Measurements from ENCODE around the gene TIGD3.

The TIGD3 gene

GRCh38 chr11:65390099-65390941, 35.8 kb downstream of the TIGD3 start:
- DNase-seq (ENCODE audit: low read depth): no peak

- no peak for DNase-seq (ENCODE audit: low read depth)
Observed at GRCh38 chr11:65390996-65391395, 36.4 kb downstream of the TIGD3 start.

DNA sequence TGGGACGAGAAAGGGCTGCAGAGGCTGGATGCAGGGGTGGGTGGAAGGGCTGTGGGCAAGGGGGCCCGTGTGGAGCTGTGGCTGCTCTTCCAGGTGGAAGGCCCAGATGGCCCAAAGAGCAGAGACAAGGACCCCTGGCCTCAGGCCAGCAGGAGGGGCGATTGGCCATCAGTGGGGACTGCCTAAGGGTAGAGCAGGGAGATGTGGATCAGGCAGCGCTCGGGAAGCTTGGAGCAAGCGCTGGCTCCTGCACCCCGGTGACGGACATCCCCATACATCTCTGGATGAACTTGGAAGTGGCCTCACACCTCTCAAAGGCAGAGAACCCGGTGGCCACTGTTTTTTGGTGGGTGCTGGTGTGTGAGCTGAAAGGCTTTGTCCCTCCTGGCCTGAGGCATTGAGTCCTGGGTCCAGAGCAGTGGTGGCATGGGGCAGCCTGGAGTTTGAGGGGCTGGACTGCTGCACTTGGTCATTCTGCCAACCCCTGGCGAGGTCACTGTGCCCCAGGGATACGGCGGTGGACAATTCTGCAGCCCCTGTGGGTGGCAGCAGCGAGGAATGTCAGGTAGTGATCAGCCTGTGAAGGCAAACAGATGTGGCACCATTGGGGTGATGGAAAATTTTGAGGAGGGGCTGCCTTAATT, 37.8 kb downstream of the TIGD3 start:
- no peak for DNase-seq (ENCODE audit: low read depth)

GRCh38 chr11:65392899-65393298, 38.3 kb downstream of the TIGD3 start:
- DNase-seq (ENCODE audit: low read depth): no peak

DNA sequence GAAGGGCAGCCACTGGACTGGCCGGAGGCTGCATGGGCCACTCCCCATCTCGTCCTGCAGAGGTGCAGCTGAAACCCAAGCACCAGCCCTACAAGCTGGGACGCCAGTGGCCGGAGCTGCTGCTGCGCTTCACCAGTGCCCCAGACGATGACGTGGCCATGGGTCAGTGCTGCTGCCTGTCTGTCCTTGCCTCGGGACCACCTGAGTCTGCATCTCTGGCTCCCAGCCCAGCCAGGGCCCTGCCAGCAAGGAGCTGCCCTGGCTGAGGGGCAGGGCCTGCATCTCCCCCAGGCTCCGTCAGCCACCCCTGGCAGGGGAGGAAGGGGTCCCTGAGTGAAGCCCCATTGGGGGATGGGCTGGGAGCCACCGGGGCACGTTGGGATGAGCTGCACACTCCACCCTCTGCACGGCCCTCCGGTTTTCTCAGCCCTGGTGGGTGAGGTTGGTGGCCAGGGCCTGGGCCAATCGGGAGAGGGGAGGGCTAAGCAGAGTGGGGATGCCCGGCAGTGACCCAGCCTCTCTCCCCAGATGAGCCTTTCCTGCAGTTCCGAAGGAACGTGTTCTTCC, 39.0 kb downstream of the TIGD3 start:
- DNase-seq (ENCODE audit: low read depth): no peak

- no peak for DNase-seq (ENCODE audit: low read depth)
Observed at GRCh38 chr11:65394125-65394536, 39.6 kb downstream of the TIGD3 start.

- no peak for DNase-seq (ENCODE audit: low read depth)
Observed at GRCh38 chr11:65395961-65396530, 41.5 kb downstream of the TIGD3 start.

DNA sequence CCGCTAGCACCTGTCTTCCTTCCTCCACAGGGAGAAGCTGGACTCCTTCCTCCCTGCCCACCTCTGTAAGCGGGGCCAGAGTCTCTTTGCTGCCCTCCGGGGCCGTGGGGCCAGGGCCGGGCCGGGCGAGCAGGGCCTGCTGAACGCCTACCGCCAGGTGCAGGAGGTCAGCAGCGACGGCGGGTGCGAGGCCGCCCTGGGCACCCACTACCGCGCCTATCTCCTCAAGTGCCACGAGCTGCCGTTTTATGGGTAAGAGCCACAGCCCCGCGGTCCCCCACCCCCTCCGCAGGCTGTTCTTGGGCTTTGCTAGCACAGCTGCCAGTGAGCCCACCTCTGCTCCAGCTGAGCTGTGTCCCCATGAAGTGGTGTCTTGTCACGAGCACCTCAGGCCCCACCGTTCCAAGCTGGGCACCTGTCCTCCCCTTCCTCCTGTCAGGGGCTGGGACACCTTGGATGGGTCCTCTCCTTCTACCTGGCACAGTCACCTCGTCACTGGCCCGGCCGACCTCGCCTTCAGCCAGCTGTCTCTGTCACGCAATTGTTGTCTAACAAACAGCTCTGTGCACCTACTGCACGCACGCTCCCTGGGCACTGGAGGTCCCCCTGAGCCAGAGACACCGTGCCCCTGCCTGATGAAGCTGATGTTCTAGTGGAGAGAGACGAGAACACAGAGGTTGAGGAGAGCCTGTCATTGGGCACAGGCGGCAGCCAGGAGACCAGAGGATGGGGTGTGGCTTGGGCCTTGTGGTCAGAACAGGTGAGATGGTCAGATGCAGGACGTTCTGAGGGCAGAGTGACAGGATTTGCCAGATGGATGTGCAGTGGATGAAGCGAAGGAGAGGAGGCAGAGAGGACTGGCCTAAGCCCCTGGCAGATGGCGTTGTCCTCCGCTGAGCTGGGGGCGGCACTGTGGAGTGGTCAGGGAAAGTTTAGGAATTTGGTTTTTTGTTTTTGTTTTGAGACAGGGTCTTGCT, 42.5 kb downstream of the TIGD3 start:
- DNase-seq (ENCODE audit: low read depth): no peak

DNA sequence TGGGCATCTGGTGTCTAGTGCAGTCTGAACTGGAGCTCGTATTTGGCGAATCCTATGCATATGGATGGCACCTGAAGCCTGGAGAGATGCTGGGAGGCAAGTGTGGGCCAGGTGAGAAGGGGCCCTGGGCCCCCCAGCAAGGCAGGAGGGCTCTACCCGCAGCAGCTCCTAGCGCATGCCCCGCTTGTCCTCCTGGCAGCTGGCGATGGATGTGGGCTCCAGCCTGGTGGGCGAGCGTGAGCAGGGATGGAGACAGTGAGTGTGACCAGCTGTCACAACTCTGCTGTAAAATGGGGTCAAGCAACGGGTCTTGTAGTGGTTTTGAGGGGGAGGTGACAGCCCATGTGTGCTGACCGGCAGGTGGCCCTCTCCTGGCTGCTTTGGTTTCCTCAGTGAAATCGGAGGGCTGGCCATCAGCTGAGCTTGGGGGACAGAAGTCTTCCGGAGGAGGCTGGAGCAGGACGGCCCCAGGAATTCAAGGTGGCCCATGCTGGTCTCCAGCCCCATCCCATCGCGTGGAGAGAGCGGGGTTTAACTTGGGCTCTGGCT, 43.9 kb downstream of the TIGD3 start:
- no peak for DNase-seq (ENCODE audit: low read depth)

DNA sequence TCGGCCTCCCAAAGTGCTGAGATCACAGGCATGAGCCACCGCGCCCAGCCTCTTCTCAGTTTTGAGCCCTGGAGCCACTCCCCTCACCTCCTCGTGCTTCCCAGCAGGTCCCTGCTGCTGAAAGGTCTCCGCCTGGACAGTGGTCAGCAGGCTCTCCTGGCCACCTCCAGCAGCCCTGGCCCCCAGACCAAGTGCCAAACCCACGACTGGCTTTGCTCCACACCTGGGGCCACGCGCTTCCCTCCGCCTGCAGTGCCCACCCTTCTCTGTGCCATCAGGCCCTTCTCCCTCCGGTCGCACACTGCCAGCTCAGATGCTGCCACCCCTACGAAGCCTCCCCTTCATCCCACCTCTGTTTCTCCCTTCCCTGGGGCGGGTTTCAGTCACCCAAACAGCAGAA, 44.7 kb downstream of the TIGD3 start:
- DNase-seq (ENCODE audit: low read depth): no peak

- DNase-seq (ENCODE audit: low read depth): no peak
Observed at GRCh38 chr11:65399845-65400244, 45.3 kb downstream of the TIGD3 start.

GRCh38 chr11:65400307-65401072, 45.9 kb downstream of the TIGD3 start:
- DNase-seq (ENCODE audit: low read depth): no peak

GRCh38 chr11:65401073-65401802, 46.7 kb downstream of the TIGD3 start:
- no peak for DNase-seq (ENCODE audit: low read depth)

GRCh38 chr11:65401803-65402248, 47.3 kb downstream of the TIGD3 start:
- DNase-seq (ENCODE audit: low read depth): no peak

GRCh38 chr11:65402790-65403189, 48.2 kb downstream of the TIGD3 start:
- no peak for DNase-seq (ENCODE audit: low read depth)

DNA sequence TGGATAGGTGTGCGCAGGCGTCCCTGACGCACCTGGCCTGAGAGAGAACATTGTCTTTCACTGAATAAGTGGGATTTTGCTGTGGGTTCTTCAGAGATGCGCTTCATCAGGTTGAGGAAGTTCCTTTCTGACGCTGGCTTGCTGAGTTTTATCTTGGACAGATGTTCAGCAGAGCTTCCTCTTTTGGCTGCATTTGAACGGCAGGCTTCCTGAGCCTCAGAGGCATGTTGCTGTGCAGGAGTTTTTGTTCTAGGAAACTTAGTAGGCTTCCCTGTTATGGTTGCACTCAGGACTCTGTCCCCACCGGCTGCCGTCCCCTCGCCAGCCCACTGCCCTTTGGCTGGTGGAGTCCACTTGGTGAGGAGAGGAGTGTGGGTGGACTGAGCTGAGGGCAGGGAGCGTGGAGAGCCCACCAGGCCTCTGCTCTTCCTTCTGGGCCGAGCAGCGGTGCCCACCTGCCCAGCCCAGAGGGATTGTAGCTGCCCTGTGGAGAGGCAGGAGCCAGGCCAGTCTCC, 49.1 kb downstream of the TIGD3 start:
- no peak for DNase-seq (ENCODE audit: low read depth)

GRCh38 chr11:65404210-65404609, 49.7 kb downstream of the TIGD3 start:
- DNase-seq (ENCODE audit: low read depth): no peak

DNA sequence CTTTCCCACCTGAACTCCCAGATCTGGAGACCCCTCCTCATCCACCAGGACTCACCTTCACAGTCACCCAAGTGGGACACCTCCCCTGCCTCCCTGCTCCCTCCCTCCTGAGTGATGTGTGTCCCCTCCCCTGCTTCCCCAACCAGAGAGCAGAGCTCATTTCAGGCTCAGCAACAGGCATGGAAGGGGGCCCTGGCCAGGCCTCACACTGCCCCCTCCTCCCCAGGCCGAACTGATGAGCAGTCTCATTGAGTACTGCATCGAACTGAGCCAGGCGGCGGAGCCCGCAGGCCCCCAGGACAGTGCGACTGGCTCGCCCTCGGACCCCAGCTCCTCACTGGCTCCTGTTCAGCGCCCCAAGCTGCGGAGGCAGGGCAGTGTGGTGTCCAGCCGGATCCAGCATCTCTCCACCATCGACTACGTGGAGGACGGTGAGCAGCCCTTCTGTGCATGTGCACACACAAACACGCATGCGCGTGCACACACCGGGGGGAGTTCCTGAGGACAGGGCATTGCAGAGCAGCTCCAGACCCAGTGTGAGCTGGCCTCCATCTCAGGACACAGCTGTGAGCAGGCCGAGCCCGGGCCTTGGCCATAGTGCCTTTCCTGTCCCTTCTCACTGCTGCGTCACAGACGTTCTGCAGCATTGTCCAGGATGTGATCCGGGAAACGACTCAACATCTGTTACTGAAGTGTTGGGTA, 50.2 kb downstream of the TIGD3 start:
- no peak for DNase-seq (ENCODE audit: low read depth)

Measured in HS-5 (cell line).